ENCODE results near the gene LRP2. TPM values are rescaled to one million over a fixed set of nuclear protein-coding genes. Genes with fewer than 3 reads are reported as not detected.
A peak's percentile ranks its signal among the peaks of the same experiment; 100 is the strongest.
"Not testable (repeated sequence)": the region's sequence is repeated elsewhere in the genome, so short reads cannot be mapped to it uniquely, and the experiment has no call there.

Gene LRP2
- under 1 TPM in 1 of 6 donors, not detected in 5; 0.06 TPM for total RNA-seq
- polyA plus RNA-seq: under 1 TPM in 1 of 2 donors, not detected in 1; 0.08 TPM

GRCh38 chr2:169362118-169362893 lies at the start of gene LRP2:
LRP2 (minus strand) TSS chr2:169362534; CDS start chr2:169362399, 135 bp downstream.
- Histone ChIP-seq H3K27me3 (peaks cover 0 to 8% (median 4%) of the 10 kb centered on the region in 4 donors), H3K4me1 (peaks cover 8 to 21% (median 12%) of the 10 kb centered on the region in 3 donors), H3K4me3 (peak within 1 kb of the TSS; percentile 12 to 59 (median 37)), H3K36me3 (no peaks in the 10 kb centered on the region), H3K27ac (no peak within 1 kb of the TSS), H3K9me3 (no peaks in the 10 kb centered on the region)
- DNase-seq (peak in 5 of 6 donors; percentile 3 to 70 (median 19)), ATAC-seq (peak in 3 of 4 donors; percentile 23 to 30 (median 26)), FAIRE-seq (no peak)
- intact Hi-C loops (cut with DNase I): no loop called here
- WGBS, 2 donors: 0 to 1% methylated on average over 63 to 75 of the region's 75 CpGs
- TF ChIP-seq CTCF (IDR thresholded peaks at IDR 0.05): no peak

GRCh38 chr2:169406891-169407290 lies 44.6 kb upstream of the LRP2 start:
- Histone ChIP-seq H3K4me3 (no peak overlapping the region), H3K27ac (no peak overlapping the region), H3K27me3 (no peaks in the 10 kb centered on the region), H3K36me3 (no peaks in the 10 kb centered on the region), H3K9me3 (no peaks in the 10 kb centered on the region), H3K4me1 (no peaks in the 10 kb centered on the region)
- no peak for FAIRE-seq
- TF ChIP-seq CTCF (IDR thresholded peaks at IDR 0.05): no peak
- no peak for ATAC-seq
- 57 to 65% methylated on average over 3 of the region's 3 CpGs for WGBS, 2 donors
- intact Hi-C loops (cut with DNase I): no loop called here
- no peak for DNase-seq

- FAIRE-seq; ATAC-seq; DNase-seq; H3K27me3 ChIP-seq; intact Hi-C loops (cut with DNase I); H3K27ac ChIP-seq; H3K4me3 ChIP-seq; H3K36me3 ChIP-seq; H3K4me1 ChIP-seq; H3K9me3 ChIP-seq: not testable (repeated sequence)
- 76 to 80% methylated on average over 13 of the region's 13 CpGs for WGBS, 2 donors
These were observed 37.2 kb upstream of the LRP2 start for GRCh38 chr2:169399491-169399890.

- Histone ChIP-seq H3K27ac (no peak overlapping the region), H3K4me1 (no peaks in the 10 kb centered on the region), H3K27me3 (peaks cover 0 to 1% (median 0%) of the 10 kb centered on the region in 4 donors), H3K9me3 (no peaks in the 10 kb centered on the region), H3K36me3 (no peaks in the 10 kb centered on the region), H3K4me3 (no peak overlapping the region)
- no peak for FAIRE-seq
- no peak for ATAC-seq
- WGBS, 2 donors: 53 to 55% methylated on average over 2 of the region's 2 CpGs
- intact Hi-C loops (cut with DNase I): no loop called here
- DNase-seq: no peak
- no peak for TF ChIP-seq CTCF (IDR thresholded peaks at IDR 0.05)
These were observed 35.4 kb upstream of the LRP2 start for GRCh38 chr2:169397697-169398096.

GRCh38 chr2:169395821-169396374 lies 33.6 kb upstream of the LRP2 start:
- 69 to 77% methylated on average over 9 of the region's 9 CpGs for WGBS, 2 donors
- Histone ChIP-seq H3K4me1 (no peaks in the 10 kb centered on the region), H3K27me3 (peaks cover 0 to 2% (median 0%) of the 10 kb centered on the region in 4 donors), H3K4me3 (no peak overlapping the region), H3K27ac (no peak overlapping the region), H3K36me3 (no peaks in the 10 kb centered on the region), H3K9me3 (no peaks in the 10 kb centered on the region)
- ATAC-seq: no peak
- intact Hi-C loops (cut with DNase I): no loop called here
- no peak for DNase-seq
- TF ChIP-seq CTCF (IDR thresholded peaks at IDR 0.05): no peak
- FAIRE-seq: no peak

All from pancreas (tissue), 10 donors.